Cardiac muscle cell (in vitro differentiated cells and primary cell): ENCODE measurements around the gene HPCA. TPM values are rescaled to one million over a fixed set of nuclear protein-coding genes. Genes with fewer than 3 reads are reported as not detected.

Source experiments
- DNase-seq, 2 donors: peaks; one replicate each; pipeline versions ENCODE4 v3.0.0 to v3.0.0-alpha.2; 2010 to 2017; ENCODE audit warnings: low read depth in 1 of 2, low spot score in 1 of 2
- H3K27ac ChIP-seq: fragments of 200-600 bp; sonication (generic); 2 replicates; pipeline ENCODE4 v1.5.1; 2016
- H3K27me3 ChIP-seq: fragments of 200-600 bp; sonication (generic); 2 replicates; pipeline ENCODE4 v1.6.0; 2016; ENCODE audit warnings: control low read depth
- H3K36me3 ChIP-seq: fragments of 200-600 bp; sonication (generic); 2 replicates; pipeline ENCODE4 v1.5.1; 2016; ENCODE audit warnings: control low read depth
- H3K4me1 ChIP-seq: fragments of 200-600 bp; sonication (generic); 2 replicates; pipeline ENCODE4 v1.8.1; 2017; ENCODE audit warnings: low read depth, mild to moderate bottlenecking, mixed run types
- H3K4me3 ChIP-seq: fragments of 200-600 bp; sonication (generic); 2 replicates; pipeline ENCODE4 v1.5.1; 2016; ENCODE audit warnings: mild to moderate bottlenecking
- H3K9me3 ChIP-seq: fragments of 200-600 bp; sonication (generic); 2 replicates; pipeline ENCODE4 v1.5.1; 2017; ENCODE audit warnings: low read depth, mild to moderate bottlenecking, control low read depth
- CTCF ChIP-seq: IDR thresholded peaks from 2 replicates; pipeline ENCODE4 v1.5.1; 2012; ENCODE audit warnings: low read depth, mild to moderate bottlenecking, low read length
- polyA plus RNA-seq: library from polyadenylated mRNA; unstranded; fragments of >200 nt; fragmentation: Nextera tagmentation; extraction: Ambion mirVana; gene quantifications from 2 replicates; pipeline ENCODE4 v1.2.1, GENCODE V29; 2016
- total RNA-seq: library from RNA; depleted of rRNA; stranded (reverse); fragments of >200 nt; gene quantifications from 2 replicates; pipeline ENCODE4 v1.2.3, GENCODE V29; 2016

HPCA gene
- total and polyA plus RNA-seq, 2 experiments from 2014 or later: not detected

- Histone ChIP-seq H3K27ac (no peak overlapping the region), H3K4me1 (peaks cover 7% of the 10 kb centered on the region), H3K27me3 (peaks cover 11% of the 10 kb centered on the region), H3K4me3 (no peak overlapping the region), H3K36me3 (no peaks in the 10 kb centered on the region), H3K9me3 (no peaks in the 10 kb centered on the region)
- no peak for DNase-seq
- no peak for TF ChIP-seq CTCF
Observed at GRCh38 chr1:32868806-32869455, 17.4 kb upstream of the HPCA start.

- no peak for TF ChIP-seq CTCF
- no peak for DNase-seq
- Histone ChIP-seq H3K27me3 (peaks cover 11% of the 10 kb centered on the region), H3K27ac (no peak overlapping the region), H3K9me3 (no peaks in the 10 kb centered on the region), H3K4me3 (peak overlapping the region; percentile 34), H3K36me3 (no peaks in the 10 kb centered on the region), H3K4me1 (peaks cover 7% of the 10 kb centered on the region)
Observed at GRCh38 chr1:32869923-32870614, 16.2 kb upstream of the HPCA start.

- Histone ChIP-seq H3K4me3 (peak within 1 kb of the TSS; percentile 35), H3K27ac (no peak within 1 kb of the TSS), H3K9me3 (no peaks in the 10 kb centered on the region), H3K27me3 (peaks cover 11% of the 10 kb centered on the region), H3K4me1 (peaks cover 7% of the 10 kb centered on the region), H3K36me3 (no peaks in the 10 kb centered on the region)
- no peak for TF ChIP-seq CTCF
- peak; percentile 43 to 82 for DNase-seq
Observed at GRCh38 chr1:32870615-32871363, 15.5 kb upstream of the HPCA start, which contains the start of gene FNDC5. Gene FNDC5, minus strand, starts transcription at chr1:32870912.

- Histone ChIP-seq H3K4me3 (peak overlapping the region; percentile 35), H3K27me3 (peaks cover 11% of the 10 kb centered on the region), H3K9me3 (no peaks in the 10 kb centered on the region), H3K4me1 (peaks cover 7% of the 10 kb centered on the region), H3K36me3 (no peaks in the 10 kb centered on the region), H3K27ac (no peak overlapping the region)
- no peak for TF ChIP-seq CTCF
- no peak for DNase-seq
Observed at GRCh38 chr1:32871364-32872191, 14.7 kb upstream of the HPCA start.

- Histone ChIP-seq H3K4me3 (no peak overlapping the region), H3K9me3 (no peaks in the 10 kb centered on the region), H3K4me1 (peaks cover 7% of the 10 kb centered on the region), H3K36me3 (no peaks in the 10 kb centered on the region), H3K27me3 (peaks cover 11% of the 10 kb centered on the region), H3K27ac (no peak overlapping the region)
- DNase-seq: no peak
- TF ChIP-seq CTCF: no peak
Observed at GRCh38 chr1:32872192-32872460, 14.2 kb upstream of the HPCA start.
